Lung (tissue), 12 donors: ENCODE measurements around the gene USP6NL. TPM values are rescaled to one million over a fixed set of nuclear protein-coding genes. Genes with fewer than 3 reads are reported as not detected.

ENCODE experiments used
- ATAC-seq: fragments of 200-7000 bp; cut with Tn5 transposase; one replicate; pipeline ENCODE4 v1.9.1; 2020; ENCODE audit warnings: moderate number of reproducible peaks; ENCODE audit not compliant: insufficient read depth, low FRiP score
- DNase-seq, 3 donors: peaks; one replicate each; pipeline ENCODE4 v3.0.0-alpha.2; 2013 to 2017
- H3K27ac ChIP-seq, 2 donors: one replicate each; pipeline ENCODE4 v1.5.1; 2013; ENCODE audit warnings: mild to moderate bottlenecking in 2 of 2, moderate library complexity in 2 of 2, control low read depth in 1 of 2, inconsistent platforms in 1 of 2, low read depth in 1 of 2, low read length in 1 of 2
- H3K27me3 ChIP-seq, 3 donors: one replicate each; pipeline ENCODE4 v1.5.1; 2013; ENCODE audit warnings: low read length in 2 of 3; ENCODE audit not compliant: control insufficient read depth in 3 of 3, insufficient read depth in 3 of 3
- H3K36me3 ChIP-seq, 4 donors: one replicate each; pipeline ENCODE4 v1.5.1; 2013; ENCODE audit warnings: low read length in 4 of 4, mild to moderate bottlenecking in 1 of 4, moderate library complexity in 1 of 4; ENCODE audit not compliant: control insufficient read depth in 4 of 4, insufficient read depth in 4 of 4
- H3K4me1 ChIP-seq, 5 donors: one replicate each; pipeline ENCODE4 v1.5.1; 2013; ENCODE audit warnings: low read length in 5 of 5, mild to moderate bottlenecking in 2 of 5, moderate library complexity in 1 of 5; ENCODE audit not compliant: control insufficient read depth in 5 of 5, insufficient read depth in 5 of 5
- H3K4me3 ChIP-seq: one replicate; pipeline ENCODE4 v1.5.1; 2013; ENCODE audit warnings: mild to moderate bottlenecking, control low read depth, moderate library complexity
- H3K9ac ChIP-seq, 2 donors: one replicate each; pipeline ENCODE4 v1.5.1; 2013; ENCODE audit warnings: low read length in 2 of 2, control low read depth in 1 of 2; ENCODE audit not compliant: insufficient read depth in 1 of 2
- H3K9me3 ChIP-seq, 4 donors: one replicate each; pipeline ENCODE4 v1.5.1; 2013; ENCODE audit warnings: low read length in 3 of 4, mild to moderate bottlenecking in 1 of 4, moderate library complexity in 1 of 4; ENCODE audit not compliant: control insufficient read depth in 4 of 4, insufficient read depth in 3 of 4
- WGBS, 2 donors: extraction: QIAGEN DNeasy Blood & Tissue Kit; methylation state at CpG; one replicate each; pipeline ENCODE4 v1.1.7; 2013; 5-methylcytosine and 5-hydroxymethylcytosine counted together
- polyA plus RNA-seq, 2 donors: library from polyadenylated mRNA; stranded (reverse); fragments of 200-250 nt; gene quantifications; one replicate each; pipeline ENCODE4 v1.2.1, GENCODE V29; 2013
- total RNA-seq, 2 donors: library from RNA; depleted of rRNA in 1 of 2; stranded (reverse); fragments of >200 nt in 1 of 2; gene quantifications; one replicate each; pipeline ENCODE4 v1.2.1, GENCODE V29; 2014 to 2021
- TF ChIP-seq, protein P1 (sequence below): IDR thresholded peaks from 2 replicates; pipeline ENCODE4 v1.5.1; 2012; ENCODE audit warnings: mild to moderate bottlenecking; ENCODE audit errors: control extremely low read depth, extremely low read depth
- donor health status: control.
- donor health status: control.
- donor health status: Bipolar disorder and iron deficiency.
- donor health status: healthy.
- donor health status: DM: yes; HTN: yes; CAD: no.

The USP6NL gene
- total and polyA plus RNA-seq, 4 donors, result 5.4 to 41.7 (median 13.4) TPM

- Histone ChIP-seq H3K4me3 (no peak overlapping the region), H3K9ac (no peak overlapping the region), H3K4me1 (peaks cover 0 to 2% (median 0%) of the 10 kb centered on the region in 5 donors), H3K36me3 (no peaks in the 10 kb centered on the region), H3K9me3 (no peaks in the 10 kb centered on the region), H3K27me3 (no peaks in the 10 kb centered on the region), H3K27ac (no peak overlapping the region)
- ATAC-seq, result no peak
- DNase-seq, result no peak
- 90 to 94% methylated on average over 6 of the region's 6 CpGs for WGBS, 2 donors
- TF ChIP-seq, protein P1, sequence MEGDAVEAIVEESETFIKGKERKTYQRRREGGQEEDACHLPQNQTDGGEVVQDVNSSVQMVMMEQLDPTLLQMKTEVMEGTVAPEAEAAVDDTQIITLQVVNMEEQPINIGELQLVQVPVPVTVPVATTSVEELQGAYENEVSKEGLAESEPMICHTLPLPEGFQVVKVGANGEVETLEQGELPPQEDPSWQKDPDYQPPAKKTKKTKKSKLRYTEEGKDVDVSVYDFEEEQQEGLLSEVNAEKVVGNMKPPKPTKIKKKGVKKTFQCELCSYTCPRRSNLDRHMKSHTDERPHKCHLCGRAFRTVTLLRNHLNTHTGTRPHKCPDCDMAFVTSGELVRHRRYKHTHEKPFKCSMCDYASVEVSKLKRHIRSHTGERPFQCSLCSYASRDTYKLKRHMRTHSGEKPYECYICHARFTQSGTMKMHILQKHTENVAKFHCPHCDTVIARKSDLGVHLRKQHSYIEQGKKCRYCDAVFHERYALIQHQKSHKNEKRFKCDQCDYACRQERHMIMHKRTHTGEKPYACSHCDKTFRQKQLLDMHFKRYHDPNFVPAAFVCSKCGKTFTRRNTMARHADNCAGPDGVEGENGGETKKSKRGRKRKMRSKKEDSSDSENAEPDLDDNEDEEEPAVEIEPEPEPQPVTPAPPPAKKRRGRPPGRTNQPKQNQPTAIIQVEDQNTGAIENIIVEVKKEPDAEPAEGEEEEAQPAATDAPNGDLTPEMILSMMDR, result no peak
These were observed 35.2 kb downstream of the USP6NL start for GRCh38 chr10:11576092-11576809.

DNA sequence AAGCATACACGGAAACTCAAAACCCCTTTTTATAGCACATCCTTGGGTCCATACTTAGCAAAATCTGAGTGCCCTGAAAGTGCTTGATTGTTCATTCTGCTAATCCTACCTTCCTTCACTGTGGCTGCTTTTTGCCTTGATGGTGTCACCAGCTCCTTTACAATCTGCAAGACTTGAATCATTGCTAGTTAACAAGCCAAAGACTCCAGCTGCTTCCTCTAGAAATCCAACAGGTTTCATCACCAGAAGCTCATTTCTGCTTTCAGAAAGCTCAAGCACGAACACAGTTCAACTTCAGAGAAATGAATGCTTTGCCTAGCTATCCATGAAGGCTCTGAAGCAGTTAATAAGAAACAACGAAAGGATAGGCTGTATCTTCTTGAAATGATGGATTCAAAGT lies 38.0 kb downstream of the USP6NL start:
- Histone ChIP-seq H3K4me3 (no peak overlapping the region), H3K9ac (peak overlapping the region in 1 of 2 donors; percentile 14), H3K36me3 (no peaks in the 10 kb centered on the region), H3K4me1 (peaks cover 0 to 3% (median 0%) of the 10 kb centered on the region in 5 donors), H3K9me3 (no peaks in the 10 kb centered on the region), H3K27ac (no peak overlapping the region), H3K27me3 (no peaks in the 10 kb centered on the region)
- DNase-seq, result peak in 2 of 3 donors; percentile 41 to 57
- TF ChIP-seq, protein P1, result no peak
- 22 to 36% methylated on average over 3 of the region's 3 CpGs for WGBS, 2 donors
- ATAC-seq, result no peak

DNA sequence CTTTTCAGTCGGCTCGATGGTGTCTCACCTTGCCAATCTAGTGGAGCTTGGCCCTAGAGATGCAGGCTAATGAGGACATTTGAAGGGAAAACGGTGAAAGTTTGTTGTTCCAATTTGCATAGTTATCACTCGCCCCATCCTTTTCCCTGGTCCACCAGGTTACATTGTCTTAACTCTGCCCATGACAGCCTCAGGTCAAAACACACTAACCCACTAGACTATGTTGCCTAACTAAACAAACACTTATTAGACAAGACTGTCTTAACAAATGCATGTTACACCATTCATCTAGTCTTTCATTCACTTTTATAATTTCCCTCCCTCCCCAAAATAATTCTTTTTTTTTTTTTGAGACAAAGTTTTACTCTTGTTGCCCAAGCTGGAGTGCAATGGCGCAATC lies 40.7 kb downstream of the USP6NL start:
- H3K9ac ChIP-seq, result no peak overlapping the region
- no peak overlapping the region for H3K4me3 ChIP-seq
- no peak overlapping the region for H3K27ac ChIP-seq
- TF ChIP-seq, protein P1, result no peak
- WGBS, 2 donors, result 79 to 89% methylated on average over 5 of the region's 5 CpGs
- no peaks in the 10 kb centered on the region for H3K9me3 ChIP-seq
- H3K4me1 ChIP-seq, result peaks cover 0 to 3% (median 0%) of the 10 kb centered on the region in 5 donors
- H3K27me3 ChIP-seq, result no peaks in the 10 kb centered on the region
- no peak for DNase-seq
- ATAC-seq, result no peak
- no peaks in the 10 kb centered on the region for H3K36me3 ChIP-seq
